AML-193 (cell line): ENCODE measurements around the gene SOX11.
"Not testable (repeated sequence)": the region's sequence is repeated elsewhere in the genome, so short reads cannot be mapped to it uniquely, and the experiment has no call there.

ENCODE experiments used
- DNase-seq, 2 experiments: peaks; one replicate each; lab custom pipeline; 2025; lab: John Stamatoyannopoulos, UW

Gene SOX11

GRCh38 chr2:5691985-5692529 lies at the start of gene SOX11:
Gene SOX11, plus strand, starts transcription at chr2:5692384. Its CDS starts 338 bp downstream, at chr2:5692722.
- DNase-seq, result no peak

GRCh38 chr2:5652734-5653133 lies 39.5 kb upstream of the SOX11 start:
- not testable (repeated sequence) for DNase-seq

GRCh38 chr2:5653756-5654155 lies 38.4 kb upstream of the SOX11 start:
- not testable (repeated sequence) for DNase-seq

- DNase-seq, result no peak
Observed at GRCh38 chr2:5657231-5657630, 35.0 kb upstream of the SOX11 start.

- DNase-seq, result no peak
Observed at GRCh38 chr2:5660591-5660990, 31.6 kb upstream of the SOX11 start.

- DNase-seq, result no peak
Observed at GRCh38 chr2:5661362-5661761, 30.8 kb upstream of the SOX11 start.

GRCh38 chr2:5664278-5664681 lies 27.9 kb upstream of the SOX11 start:
- DNase-seq, result no peak

GRCh38 chr2:5665066-5665465 lies 27.1 kb upstream of the SOX11 start:
- no peak for DNase-seq

GRCh38 chr2:5666798-5667197 lies 25.4 kb upstream of the SOX11 start:
- DNase-seq, result no peak

GRCh38 chr2:5667655-5668054 lies 24.5 kb upstream of the SOX11 start:
- DNase-seq, result not testable (repeated sequence)

- no peak for DNase-seq
Observed at GRCh38 chr2:5668682-5669250, 23.4 kb upstream of the SOX11 start.

- DNase-seq, result no peak
Observed at GRCh38 chr2:5672749-5673144, 19.4 kb upstream of the SOX11 start.

- DNase-seq, result no peak
Observed at GRCh38 chr2:5673145-5674025, 18.8 kb upstream of the SOX11 start.

- DNase-seq, result no peak
Observed at GRCh38 chr2:5674026-5674340, 18.2 kb upstream of the SOX11 start.

- DNase-seq, result no peak
Observed at GRCh38 chr2:5677133-5677532, 15.1 kb upstream of the SOX11 start.

GRCh38 chr2:5683471-5683870 lies 8.7 kb upstream of the SOX11 start:
- no peak for DNase-seq

GRCh38 chr2:5685225-5685624 lies 7.0 kb upstream of the SOX11 start:
- no peak for DNase-seq

- no peak for DNase-seq
Observed at GRCh38 chr2:5686068-5686467, 6.1 kb upstream of the SOX11 start.

- no peak for DNase-seq
Observed at GRCh38 chr2:5686536-5686935, 5.6 kb upstream of the SOX11 start.

- no peak for DNase-seq
Observed at GRCh38 chr2:5689750-5690149, 2.4 kb upstream of the SOX11 start.

- no peak for DNase-seq
Observed at GRCh38 chr2:5690286-5690685, 1.9 kb upstream of the SOX11 start.

GRCh38 chr2:5690718-5691220 lies 1.4 kb upstream of the SOX11 start:
- DNase-seq, result no peak
